ENCODE results near the gene PTPRK.

Gene PTPRK

DNA sequence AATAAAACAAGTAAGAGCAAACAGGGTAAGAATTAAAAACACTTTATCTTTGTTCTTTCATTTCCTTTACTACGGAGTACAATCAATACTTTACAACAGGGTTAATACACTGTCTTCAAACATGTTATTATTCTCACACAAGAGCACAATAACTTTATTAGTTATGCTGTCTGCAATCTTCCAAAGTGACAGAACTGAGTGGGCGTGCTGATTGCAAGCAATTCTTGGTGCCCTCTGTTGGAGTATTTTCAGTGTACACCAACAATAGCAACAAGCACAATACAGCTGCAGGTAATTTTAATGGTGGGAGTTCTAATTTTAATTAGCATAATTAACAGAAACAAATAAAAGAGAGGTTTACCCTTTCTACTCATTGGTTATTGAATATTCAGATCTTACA lies 33.9 kb upstream of the PTPRK start:
- no peaks in the 10 kb centered on the region for H3K27me3 ChIP-seq (ENCODE audit: insufficient read depth, low read length)
- no peaks in the 10 kb centered on the region for H3K9me3 ChIP-seq (ENCODE audit: low read length)
- H3K36me3 ChIP-seq (ENCODE audit: insufficient read depth, low read length) = no peaks in the 10 kb centered on the region
- H3K4me2 ChIP-seq (ENCODE audit: low read length) = no peak overlapping the region
- no peaks in the 10 kb centered on the region for H4K20me1 ChIP-seq (ENCODE audit: insufficient read depth, low read length)
- no peak overlapping the region for H3K9ac ChIP-seq (ENCODE audit: low read length)
- no peaks in the 10 kb centered on the region for H3K4me1 ChIP-seq (ENCODE audit: insufficient read depth, low read length, severe bottlenecking)
- no peaks in the 10 kb centered on the region for H3K9me2 ChIP-seq (ENCODE audit: low read depth, low read length)
- no peak overlapping the region for H3K4me3 ChIP-seq (ENCODE audit: low read depth, low read length, poor library complexity, severe bottlenecking)
- no peak overlapping the region for H3K27ac ChIP-seq (ENCODE audit: low read depth, low read length, poor library complexity, severe bottlenecking)
- H3K79me2 ChIP-seq (ENCODE audit: insufficient read depth, low read length) = no peaks in the 10 kb centered on the region
- TF ChIP-seq CTCF (IDR thresholded peaks at IDR 0.05; ENCODE audit: low read length) (no peak), EZH2 (IDR thresholded peaks at IDR 0.05; ENCODE audit: borderline replicate concordance, low read length) (no peak)
- no peak overlapping the region for H2AFZ ChIP-seq (ENCODE audit: low read length)
- no peaks in the 10 kb centered on the region for H3F3A ChIP-seq (ENCODE audit: insufficient read depth, low read length)

- H3K9me3 ChIP-seq (ENCODE audit: low read length) = no peaks in the 10 kb centered on the region
- H3K27me3 ChIP-seq (ENCODE audit: insufficient read depth, low read length) = no peaks in the 10 kb centered on the region
- TF ChIP-seq CTCF (IDR thresholded peaks at IDR 0.05; ENCODE audit: low read length) (no peak), EZH2 (IDR thresholded peaks at IDR 0.05; ENCODE audit: borderline replicate concordance, low read length) (no peak)
- H3K27ac ChIP-seq (ENCODE audit: low read depth, low read length, poor library complexity, severe bottlenecking) = no peak overlapping the region
- H4K20me1 ChIP-seq (ENCODE audit: insufficient read depth, low read length) = no peaks in the 10 kb centered on the region
- H2AFZ ChIP-seq (ENCODE audit: low read length) = no peak overlapping the region
- H3K9me2 ChIP-seq (ENCODE audit: low read depth, low read length) = no peaks in the 10 kb centered on the region
- no peaks in the 10 kb centered on the region for H3K36me3 ChIP-seq (ENCODE audit: insufficient read depth, low read length)
- H3K4me2 ChIP-seq (ENCODE audit: low read length) = no peak overlapping the region
- no peaks in the 10 kb centered on the region for H3K4me1 ChIP-seq (ENCODE audit: insufficient read depth, low read length, severe bottlenecking)
- H3K9ac ChIP-seq (ENCODE audit: low read length) = no peak overlapping the region
- no peaks in the 10 kb centered on the region for H3F3A ChIP-seq (ENCODE audit: insufficient read depth, low read length)
- H3K4me3 ChIP-seq (ENCODE audit: low read depth, low read length, poor library complexity, severe bottlenecking) = no peak overlapping the region
- no peaks in the 10 kb centered on the region for H3K79me2 ChIP-seq (ENCODE audit: insufficient read depth, low read length)
Observed at GRCh38 chr6:128541261-128541660, 20.9 kb upstream of the PTPRK start.

- Histone ChIP-seq H3K27ac (ENCODE audit: low read depth, low read length, poor library complexity, severe bottlenecking) (no peak overlapping the region), H3K4me1 (ENCODE audit: insufficient read depth, low read length, severe bottlenecking) (no peaks in the 10 kb centered on the region), H3K9me3 (ENCODE audit: low read length) (no peaks in the 10 kb centered on the region), H3K36me3 (ENCODE audit: insufficient read depth, low read length) (no peaks in the 10 kb centered on the region), H3K4me2 (ENCODE audit: low read length) (no peak overlapping the region), H3K9ac (ENCODE audit: low read length) (no peak overlapping the region), H3F3A (ENCODE audit: insufficient read depth, low read length) (no peaks in the 10 kb centered on the region), H3K4me3 (ENCODE audit: low read depth, low read length, poor library complexity, severe bottlenecking) (no peak overlapping the region), H3K9me2 (ENCODE audit: low read depth, low read length) (no peaks in the 10 kb centered on the region), H3K79me2 (ENCODE audit: insufficient read depth, low read length) (no peaks in the 10 kb centered on the region), H3K27me3 (ENCODE audit: insufficient read depth, low read length) (no peaks in the 10 kb centered on the region), H4K20me1 (ENCODE audit: insufficient read depth, low read length) (no peaks in the 10 kb centered on the region), H2AFZ (ENCODE audit: low read length) (no peak overlapping the region)
- TF ChIP-seq EZH2 (IDR thresholded peaks at IDR 0.05; ENCODE audit: borderline replicate concordance, low read length) = no peak
- TF ChIP-seq CTCF (IDR thresholded peaks at IDR 0.05; ENCODE audit: low read length) = no peak
Observed at GRCh38 chr6:128538763-128539162, 18.4 kb upstream of the PTPRK start.
